ENCODE results near the gene AQP12A.

- TF ChIP-seq EZH2 (IDR thresholded peaks at IDR 0.05; ENCODE audit: low read length) (no peak), CTCF (optimal IDR thresholded peaks at IDR 0.05 in 1 of 3, IDR thresholded peaks at IDR 0.05 in 1 of 3, conservative IDR thresholded peaks at IDR 0.05 in 1 of 3; ENCODE audit: extremely low read depth in 1 of 3, insufficient read depth in 2 of 3, low read length in 3 of 3) (no peak)
Measured at GRCh38 chr2:240644859-240645301, 46.8 kb upstream of the AQP12A start.
